GM12878 (cell line): ENCODE measurements around the gene TMPRSS3. TPM values are rescaled to one million over a fixed set of nuclear protein-coding genes. Genes with fewer than 3 reads are reported as not detected.
A peak's percentile ranks its signal among the peaks of the same experiment; 100 is the strongest.

ENCODE experiments used
- ATAC-seq: fragments of 200-7000 bp; cut with Tn5 transposase; 3 replicates; pipeline ENCODE4 v1.9.1; 2020; ENCODE audit warnings: mild to moderate bottlenecking, moderate library complexity
- BruUV-seq: library from RNA; stranded (reverse); fragments of 400-500 nt; replicated peaks from 2 replicates; lab custom pipeline; 2021; lab: Mats Ljungman, UMichigan
- CTCF ChIA-PET: fragments of 300-600 bp; sonication (Branson Sonifier 250); formaldehyde crosslinking; extraction: SDS; loops from one replicate; lab custom pipeline; 2021; ENCODE audit warnings: inconsistent platforms; lab: Yijun Ruan, JAX
- POLR2A ChIA-PET: fragments of 350-600 bp; formaldehyde crosslinking; extraction: SDS; loops from one replicate; lab custom pipeline; 2021; ENCODE audit warnings: inconsistent platforms; lab: Charles Lee
- RAD21 ChIA-PET: fragments of 300-600 bp; sonication (Branson Sonifier 250); formaldehyde crosslinking; loops from one replicate; lab custom pipeline; 2023; ENCODE audit warnings: antibody characterized with exemption; ENCODE audit not compliant: unreplicated experiment; lab: Charles Lee
- SMC1A ChIA-PET: fragments of 300-600 bp; sonication (Branson Sonifier 250); formaldehyde crosslinking; loops from one replicate; lab custom pipeline; 2023; ENCODE audit not compliant: unreplicated experiment, uncharacterized antibody; lab: Charles Lee
- DNase-seq: peaks from one replicate; pipeline ENCODE4 v3.0.0-alpha.2; 2011; ENCODE audit warnings: low read depth, low spot score
- FAIRE-seq: peaks from 3 replicates; lab custom pipeline; 2011; peaks lifted over from hg19 to GRCh38; lab: Jason Lieb, UNC
- H2AFZ ChIP-seq: 2 replicates; pipeline ENCODE4 v1.6.0; 2011; ENCODE audit warnings: low read depth, low read length, control low read depth; ENCODE audit not compliant: control insufficient read depth
- H3K27ac ChIP-seq: 2 replicates; pipeline ENCODE4 v1.5.1; 2011; ENCODE audit warnings: control low read depth; ENCODE audit not compliant: control insufficient read depth, insufficient read depth
- H3K27me3 ChIP-seq, 2 experiments: replicated peaks in 1 of 2; 2 replicates each; pipeline versions ENCODE4 v1.6.0 to v1.6.1; 2011; ENCODE audit warnings: low read length in 1 of 2; ENCODE audit not compliant: control insufficient read depth in 2 of 2, insufficient read depth in 2 of 2
- H3K36me3 ChIP-seq, 2 experiments: 2 replicates each; pipeline ENCODE4 v1.5.1; 2011; ENCODE audit warnings: low read length in 1 of 2; ENCODE audit not compliant: control insufficient read depth in 2 of 2, insufficient read depth in 2 of 2
- H3K4me1 ChIP-seq: 2 replicates; pipeline ENCODE4 v1.6.1; 2011; ENCODE audit warnings: mild to moderate bottlenecking, low read length, moderate library complexity, mixed read lengths; ENCODE audit not compliant: control insufficient read depth, insufficient read depth
- H3K4me2 ChIP-seq: 2 replicates; pipeline ENCODE4 v1.6.0; 2011; ENCODE audit warnings: control low read depth; ENCODE audit not compliant: control insufficient read depth, insufficient read depth
- H3K4me3 ChIP-seq: fragments of 200-600 bp; sonication (generic); 2 replicates; pipeline ENCODE4 v1.5.1; 2016
- H3K79me2 ChIP-seq: 2 replicates; pipeline ENCODE4 v1.6.0; 2011; ENCODE audit warnings: low read length; ENCODE audit not compliant: control insufficient read depth, insufficient read depth
- H3K9ac ChIP-seq: 2 replicates; pipeline ENCODE4 v1.8.0; 2011; ENCODE audit warnings: low read length, control low read depth, mixed read lengths; ENCODE audit not compliant: control insufficient read depth, insufficient read depth
- H3K9me3 ChIP-seq: replicated peaks from 3 replicates; pipeline ENCODE4 v1.5.1; 2011; ENCODE audit warnings: mild to moderate bottlenecking, low read length; ENCODE audit not compliant: control insufficient read depth, insufficient read depth
- H4K20me1 ChIP-seq: 2 replicates; pipeline ENCODE4 v1.6.0; 2011; ENCODE audit not compliant: control insufficient read depth, insufficient read depth
- BCL11A ChIP-seq: IDR thresholded peaks from 2 replicates; pipeline ENCODE4 v1.6.1; 2011; ENCODE audit warnings: low read depth, low read length
- CBFB ChIP-seq: IDR thresholded peaks from 2 replicates; pipeline ENCODE4 v1.6.1; 2016; ENCODE audit warnings: antibody characterized with exemption, low read depth
- IRF3 ChIP-seq: fragments of 450-650 bp; IDR thresholded peaks from 2 replicates; pipeline ENCODE4 v1.6.1; 2014; ENCODE audit warnings: mild to moderate bottlenecking
- MAX ChIP-seq: IDR thresholded peaks from 2 replicates; pipeline ENCODE4 v1.6.1; 2012; ENCODE audit warnings: low read depth, low read length, improper control_type of control experiment
- NR2C2 ChIP-seq: IDR thresholded peaks from 2 replicates; pipeline ENCODE4 v1.6.1; 2011; ENCODE audit warnings: borderline replicate concordance, low read depth; ENCODE audit not compliant: control insufficient read depth, insufficient read length
- REST ChIP-seq: IDR thresholded peaks from 2 replicates; pipeline ENCODE4 v1.6.1; 2012; ENCODE audit warnings: mild to moderate bottlenecking, low read depth, low read length
- TBL1XR1 ChIP-seq: IDR thresholded peaks from 2 replicates; pipeline ENCODE4 v1.6.1; 2012; ENCODE audit warnings: low read depth, low read length, improper control_type of control experiment
- USF1 ChIP-seq: IDR thresholded peaks from 2 replicates; pipeline ENCODE4 v1.6.1; 2011; ENCODE audit warnings: borderline replicate concordance, low read depth, mild to moderate bottlenecking, moderate library complexity, mixed read lengths, low read length; ENCODE audit not compliant: insufficient read depth; ENCODE audit errors: extremely low read length
- ZNF207 ChIP-seq: fragments of 450-650 bp; IDR thresholded peaks from 2 replicates; pipeline ENCODE4 v1.6.1; 2014; ENCODE audit warnings: antibody characterized with exemption, mild to moderate bottlenecking, borderline replicate concordance
- WGBS: methylation state at CpG from one replicate; pipeline ENCODE4 v1.1.6; 2016; ENCODE audit warnings: low lambda C conversion rate; ENCODE audit not compliant: insufficient replicate concordance, insufficient coverage; ENCODE audit errors: missing lambda C conversion rate; 5-methylcytosine and 5-hydroxymethylcytosine counted together
- in situ Hi-C: fragments of 300-500 bp; cut with MboI; formaldehyde crosslinking; loops from 9 replicates; pipeline ENCODE4 v1.14.3; 2018; ENCODE audit warnings: mixed read lengths
- intact Hi-C: fragments of 100-400 bp; cut with micrococcal nuclease; formaldehyde crosslinking; loops from one replicate; pipeline ENCODE4 v1.14.2; 2022; ENCODE audit not compliant: unreplicated experiment
- polyA plus RNA-seq, 11 experiments: library from polyadenylated mRNA; depleted of rRNA in 4 of 11; unstranded in 6 of 11; stranded (reverse) in 5 of 11; fragments of >200 nt; fragmentation: Nextera tagmentation in 4 of 11; fragmentation: Illumina TruSeq in 1 of 11; extraction: Ambion mirVana in 4 of 11; extraction: Trizol in 1 of 11; gene quantifications; 1 replicate in 1 of 11; 2 replicates in 10 of 11; pipeline versions ENCODE4 v1.2.1 to v1.2.3, GENCODE V29; 2011 to 2016; ENCODE audit warnings: inconsistent platforms in 2 of 11, missing spikeins in 2 of 11, low read depth in 1 of 11
- total RNA-seq, 4 experiments: library from RNA; depleted of rRNA in 3 of 4; stranded (reverse); fragments of >200 nt in 3 of 4; fragmentation: Illumina TruSeq in 1 of 4; extraction: Trizol in 1 of 4; gene quantifications; 2 replicates each; pipeline versions ENCODE4 v1.2.1 to v1.2.3, GENCODE V29; 2013 to 2021

TMPRSS3 gene
- total and polyA plus RNA-seq, 10 of the 15 experiments (the other 5 are each of a cell fraction or from before 2014, with no cell fraction given) = 0.51 to 1.5 (median 0.82) TPM; not detected in 1

GRCh38 chr21:42430521-42430920 lies 34.7 kb upstream of the TMPRSS3 start:
- DNase-seq (no peak), ATAC-seq (no peak), FAIRE-seq (no peak)
- no peaks in the 10 kb centered on the region for H3K36me3 ChIP-seq
- ChIA-PET CTCF (no interaction called here), RAD21 (interaction anchor here (0.6 to 1.4 kb wide), 2 partner anchors 8 to 31 kb away, joined by 3 to 5 read pairs; no protein-coding TSS in a partner anchor), POLR2A (interaction anchor here (1.5 to 3.1 kb wide), 2 partner anchors 8 to 14 kb away, joined by 3 to 15 read pairs; no protein-coding TSS in a partner anchor), SMC1A (no interaction called here)
- no peak overlapping the region for H3K9ac ChIP-seq
- peaks cover 6% of the 10 kb centered on the region for H3K9me3 ChIP-seq
- H3K4me2 ChIP-seq = no peak overlapping the region
- BruUV-seq = no TSS peak
- WGBS = 21% methylated on average over 6 of the region's 6 CpGs
- no peaks in the 10 kb centered on the region for H4K20me1 ChIP-seq
- intact Hi-C loops (no loop called here), in situ Hi-C loops (no loop called here)
- H3K27ac ChIP-seq = no peak overlapping the region
- H3K27me3 ChIP-seq = no peaks in the 10 kb centered on the region
- no peak overlapping the region for H2AFZ ChIP-seq
- H3K4me3 ChIP-seq = no peak overlapping the region
- TF ChIP-seq BCL11A (no peak), TBL1XR1 (no peak), NR2C2 (no peak), CBFB (no peak), IRF3 (no peak)
- H3K79me2 ChIP-seq = no peaks in the 10 kb centered on the region
- H3K4me1 ChIP-seq = peaks cover 15% of the 10 kb centered on the region

GRCh38 chr21:42429856-42430255 lies 34.0 kb upstream of the TMPRSS3 start:
- Histone ChIP-seq H3K4me3 (no peak overlapping the region), H3K36me3 (no peaks in the 10 kb centered on the region), H3K27me3 (no peaks in the 10 kb centered on the region), H3K79me2 (no peaks in the 10 kb centered on the region), H4K20me1 (no peaks in the 10 kb centered on the region), H2AFZ (no peak overlapping the region), H3K9ac (no peak overlapping the region), H3K4me1 (peaks cover 22% of the 10 kb centered on the region), H3K4me2 (no peak overlapping the region), H3K27ac (no peak overlapping the region), H3K9me3 (peaks cover 6% of the 10 kb centered on the region)
- in situ Hi-C loops = no loop called here
- DNase-seq = no peak
- ChIA-PET POLR2A (interaction anchor here (0.6 to 3.1 kb wide), 3 partner anchors 9 to 13 kb away, joined by 3 to 15 read pairs (median 3); no protein-coding TSS in a partner anchor), RAD21 (interaction anchor here (0.6 to 1.4 kb wide), 2 partner anchors 9 to 30 kb away, joined by 3 to 5 read pairs; no protein-coding TSS in a partner anchor), CTCF (interaction anchor here (0.8 kb wide), 1 partner anchor 284 kb away, joined by 6 read pairs; no protein-coding TSS in a partner anchor), SMC1A (no interaction called here)
- FAIRE-seq = no peak
- 47% methylated on average over 9 of the region's 9 CpGs for WGBS
- no peak for ATAC-seq
- TF ChIP-seq USF1 (no peak), MAX (no peak), ZNF207 (no peak), REST (peak; percentile 75)
- no TSS peak for BruUV-seq
- intact Hi-C loops = no loop called here
